ENCODE results near the gene PCGF5.
A peak's percentile ranks its signal among the peaks of the same experiment; 100 is the strongest.
"Not testable (repeated sequence)": the region's sequence is repeated elsewhere in the genome, so short reads cannot be mapped to it uniquely, and the experiment has no call there.

The PCGF5 gene

GRCh38 chr10:91210435-91210834 is 10.0 kb upstream of the PCGF5 start:
- no peak for DNase-seq

- no peak for DNase-seq
Measured at GRCh38 chr10:91211675-91212074, 8.8 kb upstream of the PCGF5 start.

- DNase-seq = no peak
Measured at GRCh38 chr10:91214911-91215310, 5.6 kb upstream of the PCGF5 start.

GRCh38 chr10:91215384-91215783 is 5.1 kb upstream of the PCGF5 start:
- no peak for DNase-seq

- no peak for DNase-seq
Measured at GRCh38 chr10:91219371-91220193, 881 bp upstream of the PCGF5 start.

- DNase-seq = no peak
Measured at GRCh38 chr10:91220954-91221675, 652 bp downstream of the PCGF5 start.

- DNase-seq = no peak
Measured at GRCh38 chr10:91226093-91226492, 5.6 kb downstream of the PCGF5 start.

- DNase-seq = no peak
Measured at GRCh38 chr10:91227576-91227975, 7.1 kb downstream of the PCGF5 start.

GRCh38 chr10:91229683-91230082 is 9.2 kb downstream of the PCGF5 start:
- DNase-seq = no peak

- DNase-seq = no peak
Measured at GRCh38 chr10:91238191-91238590, 17.7 kb downstream of the PCGF5 start.

GRCh38 chr10:91239789-91240188 is 19.3 kb downstream of the PCGF5 start:
- no peak for DNase-seq

- no peak for DNase-seq
Measured at GRCh38 chr10:91242940-91243339, 22.5 kb downstream of the PCGF5 start.

GRCh38 chr10:91247360-91248111 is 27.1 kb downstream of the PCGF5 start:
- DNase-seq = no peak

- DNase-seq = no peak
Measured at GRCh38 chr10:91249700-91250099, 29.2 kb downstream of the PCGF5 start.

- no peak for DNase-seq
Measured at GRCh38 chr10:91250341-91250740, 29.9 kb downstream of the PCGF5 start.

GRCh38 chr10:91251430-91252056 is 31.1 kb downstream of the PCGF5 start:
- peak; percentile 34 for DNase-seq

- DNase-seq = no peak
Measured at GRCh38 chr10:91253300-91253699, 32.8 kb downstream of the PCGF5 start.

- no peak for DNase-seq
Measured at GRCh38 chr10:91257310-91257709, 36.8 kb downstream of the PCGF5 start.

GRCh38 chr10:91260417-91260816 is 40.0 kb downstream of the PCGF5 start:
- not testable (repeated sequence) for DNase-seq

- DNase-seq = no peak
Measured at GRCh38 chr10:91271886-91272285, 51.4 kb downstream of the PCGF5 start.

GRCh38 chr10:91284486-91285090 is 64.1 kb downstream of the PCGF5 start:
- no peak for DNase-seq

- DNase-seq = no peak
Measured at GRCh38 chr10:91286572-91286971, 66.1 kb downstream of the PCGF5 start.

- DNase-seq = no peak
Measured at GRCh38 chr10:91287276-91287675, 66.8 kb downstream of the PCGF5 start.

All from NCI-H2227 treated with DMSO at 0.1 percent for 48 hours (cell line).